Stomach (tissue), 9 donors: Measurements from ENCODE around the gene SEMA5B. TPM values are rescaled to one million over a fixed set of nuclear protein-coding genes. Genes with fewer than 3 reads are reported as not detected.

Experiments
- DNase-seq, 2 donors: peaks; one replicate each; pipeline versions ENCODE4 v3.0.0 to v3.0.0-alpha.2; 2013 to 2019
- H3K27ac ChIP-seq, 5 donors: fragments of 200-600 bp in 4 of 5; sonication (generic) in 4 of 5; one replicate each; pipeline ENCODE4 v1.5.1; 2013 to 2019; ENCODE audit warnings: mild to moderate bottlenecking in 1 of 5, moderate library complexity in 1 of 5
- H3K27me3 ChIP-seq, 3 donors: fragments of 200-600 bp; sonication (generic); one replicate each; pipeline ENCODE4 v1.5.1; 2017 to 2019; ENCODE audit warnings: mixed run types in 1 of 3
- H3K36me3 ChIP-seq, 4 donors: fragments of 200-600 bp; sonication (generic); 1 replicate in 3 of 4; 2 replicates in 1 of 4; pipeline ENCODE4 v1.5.1; 2016 to 2019
- H3K4me1 ChIP-seq, 4 donors: fragments of 200-600 bp; sonication (generic); one replicate each; pipeline ENCODE4 v1.5.1; 2016 to 2019
- H3K4me3 ChIP-seq, 4 donors: fragments of 200-600 bp; sonication (generic) in 3 of 4; one replicate each; pipeline ENCODE4 v1.5.1; 2016 to 2019; ENCODE audit warnings: mild to moderate bottlenecking in 1 of 4
- H3K9me3 ChIP-seq, 4 donors: fragments of 200-600 bp; sonication (generic); one replicate each; pipeline ENCODE4 v1.5.1; 2016 to 2019
- CTCF ChIP-seq, 7 experiments: fragments of 450-650 bp in 4 of 7; fragments of 200-600 bp in 3 of 7; sonication (generic) in 3 of 7; IDR thresholded peaks; one replicate each; pipeline ENCODE4 v1.5.1; 2016 to 2019; ENCODE audit warnings: antibody characterized with exemption in 7 of 7, control low read depth in 2 of 7, mild to moderate bottlenecking in 1 of 7
- EP300 ChIP-seq: sonication (generic); formaldehyde crosslinking; IDR thresholded peaks from one replicate; pipeline ENCODE4 v1.6.1; 2017; ENCODE audit warnings: antibody characterized with exemption
- POLR2A ChIP-seq, 4 donors: fragments of 450-650 bp; IDR thresholded peaks; one replicate each; pipeline ENCODE4 v1.6.1; 2016; ENCODE audit warnings: antibody characterized with exemption in 4 of 4, control low read depth in 2 of 4, mild to moderate bottlenecking in 1 of 4, moderate library complexity in 1 of 4
- POLR2AphosphoS5 ChIP-seq, 3 donors: sonication (generic); formaldehyde crosslinking; IDR thresholded peaks; one replicate each; pipeline ENCODE4 v1.6.1; 2016; ENCODE audit warnings: antibody characterized with exemption in 3 of 3
- WGBS, 5 donors: extraction: QIAGEN DNeasy Blood & Tissue Kit in 3 of 5; methylation state at CpG; one replicate each; pipeline versions ENCODE4 v1.1.5 to v1.1.7; 2013 to 2018; 5-methylcytosine and 5-hydroxymethylcytosine counted together
- intact Hi-C: fragments of 100-400 bp; cut with DNase I; formaldehyde crosslinking; loops from one replicate; pipeline ENCODE4 v1.15.1; 2023; ENCODE audit warnings: low total_unique reads
- polyA plus RNA-seq, 3 donors: library from polyadenylated mRNA; stranded (reverse); fragments of 200-250 nt; gene quantifications; one replicate each; pipeline ENCODE4 v1.2.3, GENCODE V29; 2013
- total RNA-seq, 5 donors: library from RNA; depleted of rRNA; stranded (reverse); fragments of >200 nt; gene quantifications; one replicate each; pipeline versions ENCODE4 v1.1.0 to v1.2.3, GENCODE V29; 2014 to 2016
- donor health status: healthy with polysubstance abuse.
- donor health status: Bipolar disorder and iron deficiency.
- donor health status: healthy.

SEMA5B gene
- total and polyA plus RNA-seq, 8 donors, result 0.15 to 27.2 (median 1.0) TPM; not detected in 2

- H3K4me1 ChIP-seq, result no peaks in the 10 kb centered on the region
- peaks cover 0 to 36% (median 3%) of the 10 kb centered on the region in 3 donors for H3K27me3 ChIP-seq
- no peak for DNase-seq
- H3K4me3 ChIP-seq, result no peak overlapping the region
- intact Hi-C loops, result no loop called here
- H3K9me3 ChIP-seq, result no peaks in the 10 kb centered on the region
- TF ChIP-seq POLR2AphosphoS5 (IDR thresholded peaks at IDR 0.05) (no peak), EP300 (no peak), POLR2A (IDR thresholded peaks at IDR 0.05) (no peak), CTCF (IDR thresholded peaks at IDR 0.05) (no peak)
- H3K27ac ChIP-seq, result no peak overlapping the region
- H3K36me3 ChIP-seq, result no peaks in the 10 kb centered on the region
- WGBS, 5 donors, result 54 to 58% (median 57%) methylated on average over 8 of the region's 8 CpGs
Measured at GRCh38 chr3:123036352-123037014, 8.9 kb upstream of the SEMA5B start.

DNA sequence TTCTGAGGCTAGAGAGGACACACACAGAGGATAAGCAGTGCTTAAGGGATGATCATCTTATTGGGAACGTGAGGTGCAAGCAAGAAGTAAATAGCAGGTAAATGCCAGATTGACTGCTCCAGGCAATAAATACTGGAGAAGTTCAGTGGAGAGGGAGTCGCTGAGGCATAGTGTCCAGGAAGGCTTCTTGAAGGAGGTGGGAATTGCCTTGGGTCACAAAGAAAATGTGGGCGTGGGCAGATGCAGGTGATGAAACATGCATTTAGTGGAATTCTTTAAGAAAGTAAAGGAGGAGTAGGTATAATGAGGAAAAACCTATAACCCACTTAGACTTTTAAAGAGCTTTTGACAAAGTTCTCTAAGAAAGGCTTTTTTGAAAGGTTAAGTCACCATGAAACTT, 7.4 kb upstream of the SEMA5B start:
- no peaks in the 10 kb centered on the region for H3K36me3 ChIP-seq
- no peaks in the 10 kb centered on the region for H3K4me1 ChIP-seq
- intact Hi-C loops, result no loop called here
- no peaks in the 10 kb centered on the region for H3K9me3 ChIP-seq
- no peak overlapping the region for H3K27ac ChIP-seq
- no peak overlapping the region for H3K4me3 ChIP-seq
- DNase-seq, result no peak
- WGBS, 5 donors, result 83 to 90% (median 88%) methylated on average over 3 of the region's 3 CpGs
- peaks cover 0 to 51% (median 12%) of the 10 kb centered on the region in 3 donors for H3K27me3 ChIP-seq
- TF ChIP-seq POLR2A (IDR thresholded peaks at IDR 0.05) (no peak), CTCF (IDR thresholded peaks at IDR 0.05) (no peak), POLR2AphosphoS5 (IDR thresholded peaks at IDR 0.05) (no peak), EP300 (no peak)

DNA sequence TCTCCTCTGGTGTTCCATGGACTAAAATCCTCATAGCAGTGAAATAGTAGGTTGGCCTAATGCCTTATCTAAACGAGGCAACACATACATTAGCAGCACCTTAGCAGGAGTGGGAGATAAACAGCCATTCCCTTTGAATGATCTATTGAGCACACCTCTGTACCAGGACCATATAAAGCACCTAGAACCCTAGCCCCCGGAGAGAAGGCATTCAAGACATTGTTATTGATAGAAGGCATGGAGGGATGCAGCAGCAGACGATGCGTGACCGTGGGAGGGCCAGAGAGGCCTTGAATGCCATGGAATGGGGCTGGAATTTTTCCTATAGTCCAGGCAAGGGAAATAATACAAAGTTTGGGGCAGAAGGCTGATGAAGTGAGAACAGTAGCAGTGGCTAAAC, 6.6 kb upstream of the SEMA5B start:
- no peaks in the 10 kb centered on the region for H3K36me3 ChIP-seq
- WGBS, 5 donors, result 81 to 88% (median 87%) methylated on average over 5 of the region's 5 CpGs
- TF ChIP-seq CTCF (IDR thresholded peaks at IDR 0.05) (no peak), EP300 (no peak), POLR2AphosphoS5 (IDR thresholded peaks at IDR 0.05) (no peak), POLR2A (IDR thresholded peaks at IDR 0.05) (no peak)
- no peak overlapping the region for H3K27ac ChIP-seq
- peaks cover 0 to under 1% (median 0%) of the 10 kb centered on the region in 4 donors for H3K4me1 ChIP-seq
- DNase-seq, result no peak
- intact Hi-C loops, result no loop called here
- H3K4me3 ChIP-seq, result no peak overlapping the region
- H3K27me3 ChIP-seq, result peaks cover 0 to 60% (median 21%) of the 10 kb centered on the region in 3 donors
- H3K9me3 ChIP-seq, result no peaks in the 10 kb centered on the region

DNA sequence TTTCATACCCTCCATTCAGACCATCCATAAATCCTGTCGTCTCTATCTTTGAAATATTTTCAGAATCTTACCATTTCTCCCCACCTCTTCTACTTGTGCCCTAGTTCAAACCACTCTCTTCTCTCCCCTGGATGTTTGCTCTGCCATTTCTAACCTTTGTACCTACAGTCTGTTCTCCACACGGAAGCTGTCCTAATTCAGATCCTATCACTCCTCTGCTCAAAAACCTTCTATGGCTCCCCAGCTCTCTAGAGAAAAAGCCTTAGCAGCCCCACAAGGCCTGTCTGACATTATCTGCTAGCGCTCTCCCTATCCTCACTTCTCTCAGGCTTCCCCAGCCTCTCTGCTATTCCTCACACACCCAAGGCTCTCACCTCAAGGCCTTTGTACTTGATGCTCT, 4.5 kb upstream of the SEMA5B start:
- H3K27me3 ChIP-seq, result peaks cover 4 to 81% (median 36%) of the 10 kb centered on the region in 3 donors
- no peak overlapping the region for H3K4me3 ChIP-seq
- WGBS, 5 donors, result 64 to 75% (median 70%) methylated on average over 3 of the region's 3 CpGs
- H3K27ac ChIP-seq, result no peak overlapping the region
- no peaks in the 10 kb centered on the region for H3K36me3 ChIP-seq
- DNase-seq, result no peak
- intact Hi-C loops, result no loop called here
- H3K9me3 ChIP-seq, result no peaks in the 10 kb centered on the region
- peaks cover 16 to 21% (median 18%) of the 10 kb centered on the region in 4 donors for H3K4me1 ChIP-seq
- no peak for TF ChIP-seq EP300
- TF ChIP-seq CTCF (IDR thresholded peaks at IDR 0.05), result no peak
- no peak for TF ChIP-seq POLR2A (IDR thresholded peaks at IDR 0.05)
- no peak for TF ChIP-seq POLR2AphosphoS5 (IDR thresholded peaks at IDR 0.05)
